ENCODE data around the gene NR1I3.

- TF ChIP-seq CTCF (tag by site-specific recombination; IDR thresholded peaks at IDR 0.05) (no peak), ZSCAN30 (tag by site-specific recombination; IDR thresholded peaks at IDR 0.05) (no peak), YY1 (tag by site-specific recombination; IDR thresholded peaks at IDR 0.05) (no peak), ZNF350 (tag by site-specific recombination; IDR thresholded peaks at IDR 0.05) (no peak), MEIS1 (CRISPR knock-in tag; IDR thresholded peaks at IDR 0.05; ENCODE audit: borderline replicate concordance) (no peak)
- TF ChIP-seq, protein P1, sequence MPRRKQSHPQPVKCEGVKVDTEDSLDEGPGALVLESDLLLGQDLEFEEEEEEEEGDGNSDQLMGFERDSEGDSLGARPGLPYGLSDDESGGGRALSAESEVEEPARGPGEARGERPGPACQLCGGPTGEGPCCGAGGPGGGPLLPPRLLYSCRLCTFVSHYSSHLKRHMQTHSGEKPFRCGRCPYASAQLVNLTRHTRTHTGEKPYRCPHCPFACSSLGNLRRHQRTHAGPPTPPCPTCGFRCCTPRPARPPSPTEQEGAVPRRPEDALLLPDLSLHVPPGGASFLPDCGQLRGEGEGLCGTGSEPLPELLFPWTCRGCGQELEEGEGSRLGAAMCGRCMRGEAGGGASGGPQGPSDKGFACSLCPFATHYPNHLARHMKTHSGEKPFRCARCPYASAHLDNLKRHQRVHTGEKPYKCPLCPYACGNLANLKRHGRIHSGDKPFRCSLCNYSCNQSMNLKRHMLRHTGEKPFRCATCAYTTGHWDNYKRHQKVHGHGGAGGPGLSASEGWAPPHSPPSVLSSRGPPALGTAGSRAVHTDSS (tag by site-specific recombination; IDR thresholded peaks at IDR 0.05) = no peak
Observed at GRCh38 chr1:161191971-161192370, 46.0 kb downstream of the NR1I3 start.

Measured in HEK293 (cell line).